Endothelial cell of umbilical vein (primary cell): ENCODE results near the gene MAFF. TPM values are rescaled to one million over a fixed set of nuclear protein-coding genes. Genes with fewer than 3 reads are reported as not detected.

Experiments
- BruUV-seq: library from RNA; stranded (reverse); fragments of 400-500 nt; replicated peaks from 2 replicates; lab custom pipeline; 2021; lab: Mats Ljungman, UMichigan
- CTCF ChIA-PET: fragments of 300-600, 350-600 bp; sonication (Branson Sonifier 250); formaldehyde crosslinking; loops from one replicate; lab custom pipeline; 2021; ENCODE audit warnings: antibody characterized with exemption, inconsistent platforms; lab: Charles Lee
- POLR2A ChIA-PET: fragments of 300-600, 350-600 bp; sonication (Branson Sonifier 250); formaldehyde crosslinking; loops from one replicate; lab custom pipeline; 2021; ENCODE audit warnings: antibody characterized with exemption, inconsistent platforms; lab: Charles Lee
- DNase-seq: peaks from one replicate; pipeline ENCODE4 v3.0.0-alpha.2; 2011; ENCODE audit warnings: low read depth, low spot score
- FAIRE-seq: peaks from 2 replicates; lab custom pipeline; 2011; peaks lifted over from hg19 to GRCh38; lab: Jason Lieb, UNC
- H2AFZ ChIP-seq: 2 replicates; pipeline ENCODE4 v1.6.0; 2012; ENCODE audit warnings: low read depth, low read length, control low read depth, inconsistent platforms
- H3K27ac ChIP-seq: 2 replicates; pipeline ENCODE4 v1.5.1; 2011; ENCODE audit warnings: low read depth, mild to moderate bottlenecking, control low read depth, low read length, moderate library complexity; ENCODE audit not compliant: insufficient read depth
- H3K27me3 ChIP-seq, 2 experiments: 2 replicates each; pipeline versions ENCODE4 v1.6.0 to v1.6.1; 2011; ENCODE audit warnings: low read length in 2 of 2, mixed read lengths in 1 of 2; ENCODE audit not compliant: control insufficient read depth in 2 of 2, insufficient read depth in 2 of 2
- H3K36me3 ChIP-seq, 2 experiments: 2 replicates in 1 of 2; 3 replicates in 1 of 2; pipeline ENCODE4 v1.5.1; 2011; ENCODE audit warnings: low read length in 2 of 2, mild to moderate bottlenecking in 1 of 2, moderate library complexity in 1 of 2; ENCODE audit not compliant: control insufficient read depth in 2 of 2, insufficient read depth in 2 of 2; ENCODE audit errors: extremely low read depth in 1 of 2
- H3K4me1 ChIP-seq: 3 replicates; pipeline ENCODE4 v1.5.1; 2011; ENCODE audit warnings: mild to moderate bottlenecking, low read length; ENCODE audit not compliant: control insufficient read depth, insufficient read depth; ENCODE audit errors: extremely low read depth
- H3K4me2 ChIP-seq: 2 replicates; pipeline ENCODE4 v1.6.1; 2011; ENCODE audit warnings: low read length, control low read depth, mixed read lengths; ENCODE audit not compliant: insufficient read depth
- H3K4me3 ChIP-seq, 3 experiments: fragments of 200-600 bp in 1 of 3; sonication (generic), shearing (Covaris generic) in 1 of 3; replicated peaks in 1 of 3; 2 replicates each; pipeline ENCODE4 v1.5.1; 2011 to 2016; ENCODE audit warnings: control low read depth in 3 of 3, low read length in 3 of 3, mild to moderate bottlenecking in 2 of 3, inconsistent platforms in 1 of 3, low read depth in 1 of 3, moderate library complexity in 1 of 3; ENCODE audit not compliant: insufficient read depth in 1 of 3
- H3K79me2 ChIP-seq: 2 replicates; pipeline ENCODE4 v1.6.0; 2012; ENCODE audit warnings: low read length, inconsistent platforms; ENCODE audit not compliant: control insufficient read depth, insufficient read depth
- H3K9ac ChIP-seq: replicated peaks from 2 replicates; pipeline ENCODE3; 2011; ENCODE audit warnings: low read length, control low read depth; ENCODE audit not compliant: insufficient read depth; ENCODE audit errors: extremely low read depth
- H3K9me1 ChIP-seq: replicated peaks from 3 replicates; pipeline ENCODE4 v1.6.0; 2011; ENCODE audit warnings: mild to moderate bottlenecking, low read length; ENCODE audit not compliant: control insufficient read depth, insufficient read depth; ENCODE audit errors: extremely low read depth
- H3K9me3 ChIP-seq: replicated peaks from 2 replicates; pipeline ENCODE4 v1.5.1; 2012; ENCODE audit warnings: low read length, inconsistent platforms; ENCODE audit not compliant: control insufficient read depth, insufficient read depth
- H4K20me1 ChIP-seq: replicated peaks from 2 replicates; pipeline ENCODE3; 2011; ENCODE audit warnings: mild to moderate bottlenecking, low read length; ENCODE audit not compliant: control insufficient read depth, insufficient read depth; ENCODE audit errors: extremely low read depth
- EZH2 ChIP-seq: IDR thresholded peaks from 2 replicates; pipeline ENCODE4 v1.6.1; 2012; ENCODE audit warnings: borderline replicate concordance, low read depth, mild to moderate bottlenecking, moderate library complexity, low read length, inconsistent platforms; ENCODE audit not compliant: severe bottlenecking
- FOS ChIP-seq: IDR thresholded peaks from 2 replicates; pipeline ENCODE4 v1.6.1; 2011; ENCODE audit warnings: mild to moderate bottlenecking, low read length, moderate library complexity, borderline replicate concordance; ENCODE audit not compliant: insufficient read depth
- GATA2 ChIP-seq: IDR thresholded peaks from 2 replicates; pipeline ENCODE4 v1.7.0; 2011; ENCODE audit warnings: low read depth, mild to moderate bottlenecking, moderate library complexity, mixed read lengths, low read length; ENCODE audit not compliant: insufficient read length, insufficient read depth
- JUN ChIP-seq: IDR thresholded peaks from 2 replicates; pipeline ENCODE4 v1.6.1; 2011; ENCODE audit warnings: borderline replicate concordance, low read depth; ENCODE audit not compliant: insufficient read length, insufficient read depth
- MYC ChIP-seq: IDR thresholded peaks from one replicate; pipeline ENCODE4 v1.6.1; 2011; ENCODE audit warnings: mild to moderate bottlenecking, low read depth, low read length
- POLR2A ChIP-seq: IDR thresholded peaks from 2 replicates; pipeline ENCODE4 v1.6.1; 2012; ENCODE audit warnings: low read depth, mild to moderate bottlenecking, control low read depth, low read length
- POLR2AphosphoS5 ChIP-seq: IDR thresholded peaks from 2 replicates; pipeline ENCODE4 v1.6.1; 2012; ENCODE audit warnings: low read depth, mild to moderate bottlenecking, control low read depth, low read length, moderate library complexity; ENCODE audit not compliant: insufficient read depth
- dilution Hi-C: fragments of 300-500 bp; cut with MboI; formaldehyde crosslinking; loops from one replicate; pipeline ENCODE4 v1.15.0; 2019; ENCODE audit warnings: low sequenced_read_pairs; ENCODE audit not compliant: extremely low pct_ligation_motif_present
- intact Hi-C: fragments of 100-400 bp; cut with micrococcal nuclease; formaldehyde crosslinking; loops from one replicate; pipeline ENCODE4 v1.10.0; 2022
- polyA plus RNA-seq, 4 experiments: library from polyadenylated mRNA; depleted of rRNA in 3 of 4; stranded (reverse) in 3 of 4; unstranded in 1 of 4; fragments of >200 nt; gene quantifications; 2 replicates each; pipeline versions ENCODE4 v1.2.1 to v1.2.3, GENCODE V29; 2011 to 2012; ENCODE audit warnings: missing spikeins in 1 of 4
- total RNA-seq: library from RNA; stranded (reverse); gene quantifications from 2 replicates; pipeline ENCODE4 v1.2.3, GENCODE V29; 2021
- TF ChIP-seq, protein P1 (sequence below), 2 donors: IDR thresholded peaks; 1 replicate in 1 of 2; 2 replicates in 1 of 2; pipeline ENCODE4 v1.5.1; 2011; ENCODE audit warnings: low read length in 2 of 2, mild to moderate bottlenecking in 2 of 2, moderate library complexity in 2 of 2, control low read depth in 1 of 2, inconsistent platforms in 1 of 2, low read depth in 1 of 2; ENCODE audit not compliant: insufficient read depth in 1 of 2; ENCODE audit errors: extremely low read depth in 1 of 2
- TF ChIP-seq, protein P2 (sequence below): IDR thresholded peaks from 2 replicates; pipeline ENCODE4 v1.6.1; 2011; ENCODE audit not compliant: insufficient read depth, insufficient read length

Gene MAFF
- total and polyA plus RNA-seq, 2 donors (not counting 3 experiments of a cell fraction or from before 2014, with no cell fraction given), result 29.0 to 61.2 TPM

DNA sequence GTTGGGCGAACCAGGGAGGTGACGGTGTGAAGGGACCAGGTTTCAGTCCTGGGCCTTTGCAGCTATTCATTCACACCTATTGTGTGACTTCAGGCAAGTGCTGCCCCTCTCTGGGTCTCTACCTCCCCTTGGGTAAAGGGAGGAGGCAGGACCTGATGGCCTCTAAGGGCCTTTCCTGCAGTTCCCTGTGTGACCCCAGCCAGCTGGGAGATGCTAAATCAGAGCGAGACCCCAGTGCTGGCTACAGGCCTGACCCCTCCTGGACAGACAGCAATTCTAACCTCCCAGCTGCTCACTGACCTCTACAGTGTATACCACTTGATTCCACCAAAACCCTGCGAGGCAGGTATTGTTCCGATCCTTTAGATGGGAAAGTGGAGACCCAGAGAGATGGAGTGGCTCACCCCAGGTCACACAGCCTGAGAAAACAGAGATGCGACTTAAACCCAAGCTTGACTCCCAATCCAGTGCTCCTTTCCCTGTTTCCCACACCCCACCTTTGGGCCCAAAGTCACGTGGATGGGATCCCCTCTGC is 6.2 kb downstream of the MAFF start:
- Histone ChIP-seq H3K4me2 (no peak overlapping the region), H2AFZ (no peak overlapping the region), H3K9ac (no peak overlapping the region), H4K20me1 (no peaks in the 10 kb centered on the region), H3K9me1 (no peaks in the 10 kb centered on the region), H3K9me3 (no peaks in the 10 kb centered on the region), H3K79me2 (peaks cover 94% of the 10 kb centered on the region), H3K4me3 (no peak overlapping the region), H3K27me3 (no peaks in the 10 kb centered on the region), H3K4me1 (peaks cover 18% of the 10 kb centered on the region), H3K27ac (no peak overlapping the region), H3K36me3 (peaks cover 8 to 10% of the 10 kb centered on the region in 2 experiments)
- intact Hi-C loops (no loop called here), dilution Hi-C loops (no loop called here)
- CTCF ChIA-PET, result interaction anchor here (1.1 to 1.4 kb wide), 3 partner anchors 32 to 93 kb away, joined by 3 to 5 read pairs (median 3); no protein-coding TSS in a partner anchor
- BruUV-seq, result no TSS peak
- FAIRE-seq, result no peak
- TF ChIP-seq MYC, result no peak
- TF ChIP-seq GATA2, result no peak
- TF ChIP-seq POLR2A, result no peak
- TF ChIP-seq JUN, result no peak
- TF ChIP-seq EZH2, result no peak
- TF ChIP-seq, protein P1, sequence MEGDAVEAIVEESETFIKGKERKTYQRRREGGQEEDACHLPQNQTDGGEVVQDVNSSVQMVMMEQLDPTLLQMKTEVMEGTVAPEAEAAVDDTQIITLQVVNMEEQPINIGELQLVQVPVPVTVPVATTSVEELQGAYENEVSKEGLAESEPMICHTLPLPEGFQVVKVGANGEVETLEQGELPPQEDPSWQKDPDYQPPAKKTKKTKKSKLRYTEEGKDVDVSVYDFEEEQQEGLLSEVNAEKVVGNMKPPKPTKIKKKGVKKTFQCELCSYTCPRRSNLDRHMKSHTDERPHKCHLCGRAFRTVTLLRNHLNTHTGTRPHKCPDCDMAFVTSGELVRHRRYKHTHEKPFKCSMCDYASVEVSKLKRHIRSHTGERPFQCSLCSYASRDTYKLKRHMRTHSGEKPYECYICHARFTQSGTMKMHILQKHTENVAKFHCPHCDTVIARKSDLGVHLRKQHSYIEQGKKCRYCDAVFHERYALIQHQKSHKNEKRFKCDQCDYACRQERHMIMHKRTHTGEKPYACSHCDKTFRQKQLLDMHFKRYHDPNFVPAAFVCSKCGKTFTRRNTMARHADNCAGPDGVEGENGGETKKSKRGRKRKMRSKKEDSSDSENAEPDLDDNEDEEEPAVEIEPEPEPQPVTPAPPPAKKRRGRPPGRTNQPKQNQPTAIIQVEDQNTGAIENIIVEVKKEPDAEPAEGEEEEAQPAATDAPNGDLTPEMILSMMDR (IDR thresholded peaks at IDR 0.05; ENCODE audit: extremely low read depth in 1 of 2, insufficient read depth in 1 of 2, low read depth in 1 of 2, low read length in 2 of 2), result no peak
- no peak for TF ChIP-seq FOS
- TF ChIP-seq POLR2AphosphoS5, result no peak
- TF ChIP-seq, protein P2, sequence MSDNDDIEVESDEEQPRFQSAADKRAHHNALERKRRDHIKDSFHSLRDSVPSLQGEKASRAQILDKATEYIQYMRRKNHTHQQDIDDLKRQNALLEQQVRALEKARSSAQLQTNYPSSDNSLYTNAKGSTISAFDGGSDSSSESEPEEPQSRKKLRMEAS, result no peak
- no peak for DNase-seq
- POLR2A ChIA-PET, result no interaction called here
